GM21786 (cell line): ENCODE data around the gene PRICKLE4.

Source experiments
- ATAC-seq: cut with Tn5 transposase; IDR thresholded peaks from one replicate; pipeline ENCODE4 v1.9.1; 2021; ENCODE audit not compliant: unreplicated experiment

The PRICKLE4 gene

DNA sequence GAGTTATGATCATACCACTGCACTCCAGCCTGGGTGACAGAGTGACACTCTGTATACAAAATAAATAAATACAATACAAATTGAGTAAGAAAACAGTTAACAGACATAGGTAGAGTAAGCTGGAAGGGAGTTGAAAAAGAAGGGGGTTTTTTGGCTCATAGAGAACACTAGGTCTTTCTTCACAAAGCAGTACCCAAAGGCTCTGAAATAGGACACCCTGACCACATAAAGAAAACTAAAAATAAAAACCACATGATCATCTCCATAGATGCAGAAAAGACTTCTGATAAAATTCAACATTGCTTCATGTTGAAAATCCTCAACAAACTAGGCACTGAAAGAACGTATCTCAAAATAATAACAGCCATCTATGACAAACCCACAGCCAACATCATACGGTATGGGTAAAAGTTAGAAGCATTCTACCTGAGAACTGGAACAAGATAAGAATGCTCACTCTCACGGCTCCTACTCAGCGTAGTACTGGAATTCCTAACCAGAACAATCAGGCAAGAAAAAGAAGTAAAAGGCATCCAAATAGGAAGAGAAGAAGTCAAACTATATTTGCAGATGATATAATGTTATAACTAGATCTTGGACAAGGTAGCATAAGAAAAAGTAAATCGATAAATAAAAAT is 55.6 kb downstream of the PRICKLE4 start:
- no peak for ATAC-seq

DNA sequence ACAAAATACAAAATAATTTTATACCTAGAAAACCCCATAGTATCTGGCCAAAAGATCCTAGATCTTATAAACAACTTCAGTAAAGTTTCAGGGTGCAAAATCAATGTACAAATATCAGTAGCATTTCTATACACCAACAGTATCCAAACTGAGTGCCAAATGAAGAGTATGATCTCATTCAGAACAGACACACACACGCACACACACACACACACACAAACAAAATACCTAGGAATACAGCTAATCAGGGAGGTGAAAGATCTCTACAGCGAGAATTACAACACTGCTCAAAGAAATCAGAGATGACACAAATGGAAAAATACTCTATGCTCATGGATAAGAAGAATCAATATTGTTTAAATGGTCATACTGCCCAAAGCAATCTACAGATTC is 56.1 kb downstream of the PRICKLE4 start:
- no peak for ATAC-seq
